HEK293 (cell line): ENCODE data around the gene GRAMD1B.

Experiments used
- CTCF ChIA-PET: fragments of 350-600 bp; formaldehyde crosslinking; extraction: SDS; loops from one replicate; lab custom pipeline; 2021; ENCODE audit warnings: antibody characterized with exemption; lab: Yijun Ruan, JAX
- POLR2A ChIA-PET: fragments of 300-600 bp; formaldehyde crosslinking; extraction: SDS; loops from one replicate; lab custom pipeline; 2020; ENCODE audit warnings: antibody characterized with exemption, inconsistent platforms; lab: Yijun Ruan, JAX
- H3K27ac ChIP-seq: fragments of 200-500 bp; sonication (Bioruptor generic); 2 replicates; pipeline ENCODE4 v1.5.1; 2014; ENCODE audit warnings: low read depth, low read length, control low read depth, inconsistent platforms; ENCODE audit errors: extremely low read depth
- H3K36me3 ChIP-seq, 2 experiments: fragments of 200-500 bp in 1 of 2; sonication (Bioruptor generic) in 1 of 2; 1 replicate in 1 of 2; 2 replicates in 1 of 2; pipeline ENCODE4 v1.5.1; 2014 to 2017; ENCODE audit warnings: inconsistent platforms in 2 of 2, low read length in 2 of 2; ENCODE audit not compliant: control insufficient read depth in 2 of 2, insufficient read depth in 1 of 2
- H3K4me1 ChIP-seq: fragments of 200-500 bp; sonication (Bioruptor generic); 2 replicates; pipeline ENCODE4 v1.5.1; 2014; ENCODE audit warnings: mild to moderate bottlenecking, low read length, inconsistent platforms; ENCODE audit not compliant: control insufficient read depth, insufficient read depth
- H3K4me3 ChIP-seq: 2 replicates; pipeline ENCODE4 v1.5.1; 2011; ENCODE audit warnings: low read depth, mild to moderate bottlenecking, control low read depth, low read length, moderate library complexity
- H3K9me3 ChIP-seq: fragments of 200-500 bp; sonication (Bioruptor generic); 2 replicates; pipeline ENCODE4 v1.5.1; 2014; ENCODE audit warnings: low read depth, low read length, inconsistent platforms; ENCODE audit not compliant: control insufficient read depth, insufficient read depth
- BCL11B ChIP-seq: fragments of 450-650 bp; formaldehyde crosslinking; IDR thresholded peaks from 2 replicates; pipeline ENCODE4 v1.5.1; 2016; ENCODE audit warnings: low read depth, missing biosample characterization, missing genetic modification characterization
- FEZF1 ChIP-seq: fragments of 450-650 bp; formaldehyde crosslinking; IDR thresholded peaks from 2 replicates; pipeline ENCODE4 v1.5.1; 2016; ENCODE audit warnings: missing biosample characterization, missing genetic modification characterization
- GLIS1 ChIP-seq: fragments of 450-650 bp; formaldehyde crosslinking; IDR thresholded peaks from 2 replicates; pipeline ENCODE4 v1.5.1; 2016; ENCODE audit warnings: missing biosample characterization, missing genetic modification characterization
- KLF10 ChIP-seq: fragments of 450-650 bp; IDR thresholded peaks from 2 replicates; pipeline ENCODE4 v1.5.1; 2018; ENCODE audit warnings: missing biosample characterization, mild to moderate bottlenecking, missing genetic modification characterization
- MYNN ChIP-seq: fragments of 450-650 bp; formaldehyde crosslinking; IDR thresholded peaks from 2 replicates; pipeline ENCODE4 v1.5.1; 2016; ENCODE audit warnings: missing biosample characterization, missing genetic modification characterization, borderline replicate concordance
- OSR2 ChIP-seq: fragments of 450-650 bp; formaldehyde crosslinking; IDR thresholded peaks from 2 replicates; pipeline ENCODE4 v1.5.1; 2016; ENCODE audit warnings: missing biosample characterization, missing genetic modification characterization
- SETDB1 ChIP-seq: IDR thresholded peaks from one replicate; pipeline ENCODE4 v1.6.1; 2017; ENCODE audit warnings: mild to moderate bottlenecking, low read length, moderate library complexity, mixed read lengths; ENCODE audit not compliant: insufficient read length
- SP2 ChIP-seq: fragments of 450-650 bp; formaldehyde crosslinking; IDR thresholded peaks from 2 replicates; pipeline ENCODE4 v1.5.1; 2016; ENCODE audit warnings: missing biosample characterization, missing genetic modification characterization
- YY1 ChIP-seq: fragments of 450-650 bp; formaldehyde crosslinking; IDR thresholded peaks from 2 replicates; pipeline ENCODE4 v1.5.1; 2018; ENCODE audit warnings: missing biosample characterization, missing genetic modification characterization
- ZBTB17 ChIP-seq: fragments of 450-650 bp; formaldehyde crosslinking; IDR thresholded peaks from 2 replicates; pipeline ENCODE4 v1.5.1; 2016; ENCODE audit warnings: missing biosample characterization, missing genetic modification characterization
- ZNF155 ChIP-seq: fragments of 450-650 bp; formaldehyde crosslinking; IDR thresholded peaks from 2 replicates; pipeline ENCODE4 v1.5.1; 2016; ENCODE audit warnings: missing biosample characterization, missing genetic modification characterization
- ZNF239 ChIP-seq: fragments of 450-650 bp; formaldehyde crosslinking; IDR thresholded peaks from 2 replicates; pipeline ENCODE4 v1.5.1; 2016; ENCODE audit warnings: missing biosample characterization, missing genetic modification characterization
- ZNF341 ChIP-seq: fragments of 450-650 bp; formaldehyde crosslinking; IDR thresholded peaks from 2 replicates; pipeline ENCODE4; 2016; ENCODE audit warnings: low read depth, missing biosample characterization, missing genetic modification characterization
- ZNF391 ChIP-seq: fragments of 450-650 bp; formaldehyde crosslinking; IDR thresholded peaks from 2 replicates; pipeline ENCODE4 v1.5.1; 2016; ENCODE audit warnings: low read depth, missing biosample characterization, missing genetic modification characterization, borderline replicate concordance
- ZNF394 ChIP-seq: fragments of 450-650 bp; formaldehyde crosslinking; IDR thresholded peaks from 2 replicates; pipeline ENCODE4 v1.5.1; 2016; ENCODE audit warnings: missing biosample characterization, missing genetic modification characterization, mild to moderate bottlenecking, moderate library complexity, borderline replicate concordance
- ZNF423 ChIP-seq: fragments of 450-650 bp; formaldehyde crosslinking; IDR thresholded peaks from 2 replicates; pipeline ENCODE4 v1.5.1; 2016; ENCODE audit warnings: missing biosample characterization, missing genetic modification characterization
- ZNF560 ChIP-seq: fragments of 450-650 bp; formaldehyde crosslinking; IDR thresholded peaks from 2 replicates; pipeline ENCODE4 v1.5.1; 2017; ENCODE audit warnings: missing biosample characterization, missing genetic modification characterization, borderline replicate concordance
- TF ChIP-seq, protein P1 (sequence below): fragments of 450-650 bp; formaldehyde crosslinking; IDR thresholded peaks from 2 replicates; pipeline ENCODE4 v1.5.1; 2017; ENCODE audit warnings: missing biosample characterization, missing genetic modification characterization
- TF ChIP-seq, protein P2 (sequence below): fragments of 450-650 bp; formaldehyde crosslinking; IDR thresholded peaks from 2 replicates; pipeline ENCODE4 v1.5.1; 2016; ENCODE audit warnings: missing biosample characterization, missing genetic modification characterization, borderline replicate concordance
- TF ChIP-seq, protein P3 (sequence below): fragments of 450-650 bp; formaldehyde crosslinking; IDR thresholded peaks from 2 replicates; pipeline ENCODE4 v1.5.1; 2016; ENCODE audit warnings: missing biosample characterization, missing genetic modification characterization
- TF ChIP-seq, protein P4 (sequence below): fragments of 450-650 bp; formaldehyde crosslinking; IDR thresholded peaks from 2 replicates; pipeline ENCODE4 v1.5.1; 2016; ENCODE audit warnings: missing biosample characterization, missing genetic modification characterization

GRAMD1B gene

DNA sequence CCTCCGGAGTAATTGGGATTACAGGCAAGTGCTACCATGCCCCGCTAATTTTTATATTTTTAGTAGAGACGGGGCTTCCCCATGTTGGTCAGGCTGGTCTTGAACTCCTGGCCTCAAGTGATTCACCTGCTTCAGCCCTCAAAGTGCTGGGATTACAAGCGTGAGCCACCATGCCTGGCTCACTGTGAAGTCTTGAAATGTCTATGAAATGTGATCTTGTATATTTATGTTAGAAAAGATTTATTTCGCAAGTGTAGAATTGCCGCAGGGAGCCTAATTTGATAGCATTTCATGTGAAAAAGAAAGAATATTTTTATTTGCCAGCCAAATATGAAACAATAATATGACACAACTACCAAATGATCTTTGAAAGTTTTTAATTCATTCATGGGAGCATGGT is 52.1 kb downstream of the GRAMD1B start:
- CTCF ChIA-PET, result interaction anchor here (1.1 to 9.9 kb wide), 3 partner anchors 75 to 379 kb away, joined by 4 to 209 read pairs (median 26); no protein-coding TSS in a partner anchor
- H3K4me3 ChIP-seq, result no peak overlapping the region
- H3K9me3 ChIP-seq, result no peaks in the 10 kb centered on the region
- H3K4me1 ChIP-seq, result no peaks in the 10 kb centered on the region
- TF ChIP-seq MYNN (tag by site-specific recombination) (no peak), OSR2 (tag by site-specific recombination) (no peak)
- TF ChIP-seq, all 188 proteins: peak for 0
- H3K36me3 ChIP-seq, result peaks cover 0 to 8% of the 10 kb centered on the region in 2 experiments; a peak in 1 of 3 replicates
- POLR2A ChIA-PET, result no interaction called here
- H3K27ac ChIP-seq, result no peak overlapping the region

DNA sequence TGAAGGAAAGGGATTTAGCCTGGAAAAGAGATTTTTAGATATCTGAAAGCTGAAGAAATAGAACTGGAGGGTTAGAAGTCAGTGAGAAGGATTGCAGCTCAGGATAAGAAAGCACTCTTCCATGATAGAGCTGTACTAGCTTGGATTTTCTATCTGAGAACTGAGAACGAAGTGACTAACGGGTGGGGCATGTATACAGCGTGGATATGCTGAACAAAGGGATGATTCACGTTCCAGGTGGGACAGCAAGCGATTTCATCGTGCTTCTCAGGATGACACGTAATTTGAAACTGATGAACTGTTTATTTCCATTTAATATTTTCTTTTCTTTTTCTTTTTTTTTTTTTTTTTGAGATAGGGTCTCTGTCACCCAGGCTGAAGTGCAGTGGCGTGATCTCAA is 53.0 kb downstream of the GRAMD1B start:
- Histone ChIP-seq H3K9me3 (no peaks in the 10 kb centered on the region), H3K4me1 (no peaks in the 10 kb centered on the region), H3K27ac (no peak overlapping the region), H3K36me3 (peaks cover 0 to 8% of the 10 kb centered on the region in 2 experiments; a peak in 1 of 3 replicates), H3K4me3 (no peak overlapping the region)
- CTCF ChIA-PET, result interaction anchor here (0.7 to 3.8 kb wide), 4 partner anchors 8 to 76 kb away, joined by 3 to 26 read pairs (median 4); no protein-coding TSS in a partner anchor
- POLR2A ChIA-PET, result no interaction called here
- TF ChIP-seq ZNF423 (no peak), ZNF239 (no peak), FEZF1 (tag by site-specific recombination) (no peak), SETDB1 (no peak), ZNF394 (tag by site-specific recombination) (no peak), ZNF391 (no peak), YY1 (no peak), ZNF155 (tag by site-specific recombination) (no peak), GLIS1 (tag by site-specific recombination) (no peak), SP2 (tag by site-specific recombination) (no peak), KLF10 (no peak), BCL11B (tag by site-specific recombination) (no peak), ZNF341 (tag by site-specific recombination) (no peak), ZBTB17 (tag by site-specific recombination) (no peak), ZNF560 (tag by site-specific recombination) (no peak)
- TF ChIP-seq, protein P1, sequence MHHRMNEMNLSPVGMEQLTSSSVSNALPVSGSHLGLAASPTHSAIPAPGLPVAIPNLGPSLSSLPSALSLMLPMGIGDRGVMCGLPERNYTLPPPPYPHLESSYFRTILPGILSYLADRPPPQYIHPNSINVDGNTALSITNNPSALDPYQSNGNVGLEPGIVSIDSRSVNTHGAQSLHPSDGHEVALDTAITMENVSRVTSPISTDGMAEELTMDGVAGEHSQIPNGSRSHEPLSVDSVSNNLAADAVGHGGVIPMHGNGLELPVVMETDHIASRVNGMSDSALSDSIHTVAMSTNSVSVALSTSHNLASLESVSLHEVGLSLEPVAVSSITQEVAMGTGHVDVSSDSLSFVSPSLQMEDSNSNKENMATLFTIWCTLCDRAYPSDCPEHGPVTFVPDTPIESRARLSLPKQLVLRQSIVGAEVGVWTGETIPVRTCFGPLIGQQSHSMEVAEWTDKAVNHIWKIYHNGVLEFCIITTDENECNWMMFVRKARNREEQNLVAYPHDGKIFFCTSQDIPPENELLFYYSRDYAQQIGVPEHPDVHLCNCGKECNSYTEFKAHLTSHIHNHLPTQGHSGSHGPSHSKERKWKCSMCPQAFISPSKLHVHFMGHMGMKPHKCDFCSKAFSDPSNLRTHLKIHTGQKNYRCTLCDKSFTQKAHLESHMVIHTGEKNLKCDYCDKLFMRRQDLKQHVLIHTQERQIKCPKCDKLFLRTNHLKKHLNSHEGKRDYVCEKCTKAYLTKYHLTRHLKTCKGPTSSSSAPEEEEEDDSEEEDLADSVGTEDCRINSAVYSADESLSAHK, result no peak
- TF ChIP-seq, protein P2, sequence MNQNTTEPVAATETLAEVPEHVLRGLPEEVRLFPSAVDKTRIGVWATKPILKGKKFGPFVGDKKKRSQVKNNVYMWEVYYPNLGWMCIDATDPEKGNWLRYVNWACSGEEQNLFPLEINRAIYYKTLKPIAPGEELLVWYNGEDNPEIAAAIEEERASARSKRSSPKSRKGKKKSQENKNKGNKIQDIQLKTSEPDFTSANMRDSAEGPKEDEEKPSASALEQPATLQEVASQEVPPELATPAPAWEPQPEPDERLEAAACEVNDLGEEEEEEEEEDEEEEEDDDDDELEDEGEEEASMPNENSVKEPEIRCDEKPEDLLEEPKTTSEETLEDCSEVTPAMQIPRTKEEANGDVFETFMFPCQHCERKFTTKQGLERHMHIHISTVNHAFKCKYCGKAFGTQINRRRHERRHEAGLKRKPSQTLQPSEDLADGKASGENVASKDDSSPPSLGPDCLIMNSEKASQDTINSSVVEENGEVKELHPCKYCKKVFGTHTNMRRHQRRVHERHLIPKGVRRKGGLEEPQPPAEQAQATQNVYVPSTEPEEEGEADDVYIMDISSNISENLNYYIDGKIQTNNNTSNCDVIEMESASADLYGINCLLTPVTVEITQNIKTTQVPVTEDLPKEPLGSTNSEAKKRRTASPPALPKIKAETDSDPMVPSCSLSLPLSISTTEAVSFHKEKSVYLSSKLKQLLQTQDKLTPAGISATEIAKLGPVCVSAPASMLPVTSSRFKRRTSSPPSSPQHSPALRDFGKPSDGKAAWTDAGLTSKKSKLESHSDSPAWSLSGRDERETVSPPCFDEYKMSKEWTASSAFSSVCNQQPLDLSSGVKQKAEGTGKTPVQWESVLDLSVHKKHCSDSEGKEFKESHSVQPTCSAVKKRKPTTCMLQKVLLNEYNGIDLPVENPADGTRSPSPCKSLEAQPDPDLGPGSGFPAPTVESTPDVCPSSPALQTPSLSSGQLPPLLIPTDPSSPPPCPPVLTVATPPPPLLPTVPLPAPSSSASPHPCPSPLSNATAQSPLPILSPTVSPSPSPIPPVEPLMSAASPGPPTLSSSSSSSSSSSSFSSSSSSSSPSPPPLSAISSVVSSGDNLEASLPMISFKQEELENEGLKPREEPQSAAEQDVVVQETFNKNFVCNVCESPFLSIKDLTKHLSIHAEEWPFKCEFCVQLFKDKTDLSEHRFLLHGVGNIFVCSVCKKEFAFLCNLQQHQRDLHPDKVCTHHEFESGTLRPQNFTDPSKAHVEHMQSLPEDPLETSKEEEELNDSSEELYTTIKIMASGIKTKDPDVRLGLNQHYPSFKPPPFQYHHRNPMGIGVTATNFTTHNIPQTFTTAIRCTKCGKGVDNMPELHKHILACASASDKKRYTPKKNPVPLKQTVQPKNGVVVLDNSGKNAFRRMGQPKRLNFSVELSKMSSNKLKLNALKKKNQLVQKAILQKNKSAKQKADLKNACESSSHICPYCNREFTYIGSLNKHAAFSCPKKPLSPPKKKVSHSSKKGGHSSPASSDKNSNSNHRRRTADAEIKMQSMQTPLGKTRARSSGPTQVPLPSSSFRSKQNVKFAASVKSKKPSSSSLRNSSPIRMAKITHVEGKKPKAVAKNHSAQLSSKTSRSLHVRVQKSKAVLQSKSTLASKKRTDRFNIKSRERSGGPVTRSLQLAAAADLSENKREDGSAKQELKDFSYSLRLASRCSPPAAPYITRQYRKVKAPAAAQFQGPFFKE (tag by site-specific recombination), result no peak
- TF ChIP-seq, protein P3, sequence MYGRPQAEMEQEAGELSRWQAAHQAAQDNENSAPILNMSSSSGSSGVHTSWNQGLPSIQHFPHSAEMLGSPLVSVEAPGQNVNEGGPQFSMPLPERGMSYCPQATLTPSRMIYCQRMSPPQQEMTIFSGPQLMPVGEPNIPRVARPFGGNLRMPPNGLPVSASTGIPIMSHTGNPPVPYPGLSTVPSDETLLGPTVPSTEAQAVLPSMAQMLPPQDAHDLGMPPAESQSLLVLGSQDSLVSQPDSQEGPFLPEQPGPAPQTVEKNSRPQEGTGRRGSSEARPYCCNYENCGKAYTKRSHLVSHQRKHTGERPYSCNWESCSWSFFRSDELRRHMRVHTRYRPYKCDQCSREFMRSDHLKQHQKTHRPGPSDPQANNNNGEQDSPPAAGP (tag by site-specific recombination), result no peak
- TF ChIP-seq, protein P4, sequence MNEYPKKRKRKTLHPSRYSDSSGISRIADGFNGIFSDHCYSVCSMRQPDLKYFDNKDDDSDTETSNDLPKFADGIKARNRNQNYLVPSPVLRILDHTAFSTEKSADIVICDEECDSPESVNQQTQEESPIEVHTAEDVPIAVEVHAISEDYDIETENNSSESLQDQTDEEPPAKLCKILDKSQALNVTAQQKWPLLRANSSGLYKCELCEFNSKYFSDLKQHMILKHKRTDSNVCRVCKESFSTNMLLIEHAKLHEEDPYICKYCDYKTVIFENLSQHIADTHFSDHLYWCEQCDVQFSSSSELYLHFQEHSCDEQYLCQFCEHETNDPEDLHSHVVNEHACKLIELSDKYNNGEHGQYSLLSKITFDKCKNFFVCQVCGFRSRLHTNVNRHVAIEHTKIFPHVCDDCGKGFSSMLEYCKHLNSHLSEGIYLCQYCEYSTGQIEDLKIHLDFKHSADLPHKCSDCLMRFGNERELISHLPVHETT, result no peak
